ENCODE measurements around the gene TIMM10B. TPM values are rescaled to one million over a fixed set of nuclear protein-coding genes. Genes with fewer than 3 reads are reported as not detected.

Gene TIMM10B
- total RNA-seq, 4 donors from 2014 or later: 17.0 to 40.2 (median 29.6) TPM

GRCh38 chr11:6468712-6469495 lies 12.4 kb upstream of the TIMM10B start:
- Histone ChIP-seq H3K36me3 (peaks cover 0 to 22% (median 0%) of the 10 kb centered on the region in 3 donors), H3K4me1 (peaks cover 7 to 35% (median 22%) of the 10 kb centered on the region in 3 donors), H3K27me3 (no peaks in the 10 kb centered on the region), H3K27ac (peak overlapping the region in 3 of 4 donors; percentile 55 to 77 (median 70)), H3K4me3 (peak overlapping the region in 1 of 4 donors; percentile 6), H3K9me3 (no peaks in the 10 kb centered on the region)
- TF ChIP-seq POLR2A (IDR thresholded peaks at IDR 0.05) (no peak), CTCF (IDR thresholded peaks at IDR 0.05) (no peak)
- WGBS, 2 donors: 36 to 52% methylated on average over 5 to 6 of the region's 6 CpGs
- intact Hi-C loops (cut with DNase I): no loop called here
- DNase-seq: no peak

DNA sequence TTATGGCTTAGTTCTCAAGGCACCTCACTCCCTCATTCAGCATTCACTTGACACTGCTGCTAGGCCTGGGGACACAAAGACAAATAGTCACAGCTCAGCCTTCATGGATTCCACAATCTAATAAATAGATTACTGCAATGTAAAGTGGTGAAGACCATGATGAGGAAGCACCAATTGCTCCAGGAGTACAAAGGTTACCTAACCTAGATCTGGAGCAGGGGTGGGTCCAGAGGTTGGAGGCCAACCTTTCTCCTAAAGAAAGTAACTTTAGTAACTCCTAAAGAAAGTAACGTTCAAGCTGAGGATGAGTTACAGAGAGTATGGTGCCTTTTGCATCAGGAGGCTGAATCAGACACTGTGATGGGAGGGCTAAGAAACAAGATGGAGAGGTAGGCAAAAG lies 11.7 kb upstream of the TIMM10B start:
- H3K27ac ChIP-seq: peak overlapping the region in 3 of 4 donors; percentile 55 to 77 (median 70)
- no peak overlapping the region for H3K4me3 ChIP-seq
- intact Hi-C loops (cut with DNase I): no loop called here
- H3K9me3 ChIP-seq: no peaks in the 10 kb centered on the region
- H3K4me1 ChIP-seq: peaks cover 13 to 41% (median 22%) of the 10 kb centered on the region in 3 donors
- 93 to 95% methylated on average over 1 of the region's 1 CpG for WGBS, 2 donors
- TF ChIP-seq CTCF (IDR thresholded peaks at IDR 0.05) (no peak), POLR2A (IDR thresholded peaks at IDR 0.05) (no peak)
- no peak for DNase-seq
- no peaks in the 10 kb centered on the region for H3K27me3 ChIP-seq
- H3K36me3 ChIP-seq: peaks cover 0 to 15% (median 0%) of the 10 kb centered on the region in 3 donors

GRCh38 chr11:6472934-6473333 lies 8.4 kb upstream of the TIMM10B start:
- H3K27me3 ChIP-seq: no peaks in the 10 kb centered on the region
- WGBS, 2 donors: 40% methylated on average over 1 of the region's 1 CpG; no CpG with 5 or more reads in 1 of the 2 donors
- intact Hi-C loops (cut with DNase I): no loop called here
- DNase-seq: no peak
- no peaks in the 10 kb centered on the region for H3K9me3 ChIP-seq
- peak overlapping the region; percentile 91 to 97 (median 94) for H3K27ac ChIP-seq
- H3K4me1 ChIP-seq: peaks cover 13 to 47% (median 25%) of the 10 kb centered on the region in 3 donors
- TF ChIP-seq POLR2A (IDR thresholded peaks at IDR 0.05) (no peak), CTCF (IDR thresholded peaks at IDR 0.05) (no peak)
- peaks cover 3 to 14% (median 10%) of the 10 kb centered on the region in 3 donors for H3K36me3 ChIP-seq
- peak overlapping the region; percentile 60 to 94 (median 82) for H3K4me3 ChIP-seq

- TF ChIP-seq POLR2A (IDR thresholded peaks at IDR 0.05): peak in 3 of 4 donors; percentile 41 to 84 (median 65)
- peak in 1 of 6 experiments; percentile 4 for TF ChIP-seq CTCF (IDR thresholded peaks at IDR 0.05)
- intact Hi-C loops (cut with DNase I): no loop called here
- H3K36me3 ChIP-seq: peaks cover 10 to 22% (median 11%) of the 10 kb centered on the region in 3 donors
- H3K4me3 ChIP-seq: peak within 1 kb of the TSS; percentile 60 to 94 (median 82)
- no peaks in the 10 kb centered on the region for H3K27me3 ChIP-seq
- peak within 1 kb of the TSS; percentile 91 to 97 (median 94) for H3K27ac ChIP-seq
- peak; percentile 55 for DNase-seq
- 0 to 4% methylated on average over 4 to 5 of the region's 87 CpGs for WGBS, 2 donors
- peaks cover 13 to 48% (median 22%) of the 10 kb centered on the region in 3 donors for H3K4me1 ChIP-seq
- no peaks in the 10 kb centered on the region for H3K9me3 ChIP-seq
Measured at GRCh38 chr11:6473451-6474412, 7.6 kb upstream of the TIMM10B start, which contains the start of gene TRIM3. TSS of gene TRIM3 (minus strand) at chr11:6473941. CDS start at chr11:6465695, 8,246 bp downstream.

Data from esophagus squamous epithelium (tissue), 5 donors.